SKM-1 treated with dmso at 0.1 percent for 144 hours (cell line): ENCODE measurements around the gene MAN2B2.

Experiments
- DNase-seq: peaks from one replicate; lab custom pipeline; 2025; ENCODE audit not compliant: unreplicated experiment; lab: John Stamatoyannopoulos, UW

The MAN2B2 gene

DNA sequence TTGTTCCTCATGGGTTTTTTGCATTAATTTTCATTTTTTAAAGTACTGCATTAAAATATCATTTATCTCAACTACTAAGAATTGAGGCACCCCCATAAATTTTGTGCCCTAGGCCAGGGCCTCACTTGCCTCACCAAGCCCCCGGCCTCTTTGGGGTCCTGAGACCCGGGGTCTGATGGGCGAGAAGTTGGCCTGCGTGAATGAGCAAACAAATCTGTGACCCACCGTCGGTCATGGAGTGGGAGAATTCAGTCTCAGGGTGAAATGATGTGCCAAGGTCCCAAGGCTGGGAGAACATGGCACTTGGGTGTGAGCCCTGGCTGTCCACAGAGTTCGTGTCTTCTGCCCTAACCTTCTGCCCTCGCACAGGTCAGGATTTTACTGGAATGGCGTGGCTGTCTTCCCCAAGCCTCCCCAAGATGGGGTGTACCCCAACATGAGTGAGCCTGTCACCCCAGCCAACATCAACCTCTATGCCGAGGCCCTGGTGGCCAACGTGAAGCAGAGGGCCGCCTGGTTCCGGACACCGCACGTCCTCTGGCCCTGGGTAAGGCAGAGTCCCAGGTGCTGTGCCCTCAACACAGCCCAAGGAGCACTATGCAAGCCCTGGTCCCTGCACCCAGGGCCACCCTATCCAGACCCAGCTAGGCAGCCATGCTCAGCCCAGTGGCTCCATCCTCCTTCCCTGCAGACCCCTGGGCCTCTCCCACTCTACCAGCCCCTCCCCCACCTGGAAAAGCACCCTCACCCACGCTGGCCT is 18.0 kb downstream of the MAN2B2 start:
- DNase-seq: no peak

DNA sequence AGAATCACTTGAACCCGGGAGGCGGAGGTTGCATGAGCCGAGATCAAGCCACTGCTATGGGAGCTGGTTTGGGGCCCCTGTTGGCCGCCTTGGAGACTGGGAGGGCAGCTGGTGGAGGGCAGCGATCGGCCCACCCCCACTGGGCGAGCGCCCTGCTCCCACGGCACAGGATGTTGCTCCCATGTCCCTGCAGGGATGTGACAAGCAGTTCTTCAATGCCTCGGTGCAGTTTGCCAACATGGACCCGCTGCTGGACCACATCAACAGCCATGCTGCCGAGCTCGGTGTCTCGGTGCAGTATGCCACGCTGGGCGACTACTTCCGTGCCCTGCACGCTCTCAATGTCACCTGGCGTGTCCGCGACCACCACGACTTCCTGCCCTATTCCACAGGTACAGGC is 19.4 kb downstream of the MAN2B2 start:
- DNase-seq: no peak

DNA sequence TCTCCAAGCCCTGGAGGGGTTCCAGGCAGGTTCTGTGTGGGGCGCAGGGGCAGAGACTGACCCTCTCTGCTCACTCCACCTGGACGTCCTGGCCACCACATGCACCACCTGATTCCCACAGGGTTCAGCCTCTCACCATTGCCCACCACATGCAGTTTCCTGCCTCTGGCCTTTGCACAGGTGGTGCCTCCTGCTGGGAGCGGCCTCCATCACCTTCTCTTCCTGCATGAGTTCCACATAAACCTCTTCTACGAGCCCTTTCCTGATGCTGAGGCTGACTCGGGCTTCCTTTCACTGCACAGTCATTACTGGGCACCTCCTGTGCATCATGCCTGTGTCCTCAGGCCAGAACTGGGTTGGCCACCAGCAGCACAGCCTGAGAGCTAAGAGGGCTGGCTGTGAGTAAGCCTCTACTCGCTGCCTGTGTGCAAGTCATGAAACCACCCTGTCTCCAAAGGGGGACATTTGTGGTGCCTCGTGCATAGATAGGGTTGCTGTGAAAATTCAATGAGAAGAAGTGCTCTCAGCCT is 19.9 kb downstream of the MAN2B2 start:
- no peak for DNase-seq

DNA sequence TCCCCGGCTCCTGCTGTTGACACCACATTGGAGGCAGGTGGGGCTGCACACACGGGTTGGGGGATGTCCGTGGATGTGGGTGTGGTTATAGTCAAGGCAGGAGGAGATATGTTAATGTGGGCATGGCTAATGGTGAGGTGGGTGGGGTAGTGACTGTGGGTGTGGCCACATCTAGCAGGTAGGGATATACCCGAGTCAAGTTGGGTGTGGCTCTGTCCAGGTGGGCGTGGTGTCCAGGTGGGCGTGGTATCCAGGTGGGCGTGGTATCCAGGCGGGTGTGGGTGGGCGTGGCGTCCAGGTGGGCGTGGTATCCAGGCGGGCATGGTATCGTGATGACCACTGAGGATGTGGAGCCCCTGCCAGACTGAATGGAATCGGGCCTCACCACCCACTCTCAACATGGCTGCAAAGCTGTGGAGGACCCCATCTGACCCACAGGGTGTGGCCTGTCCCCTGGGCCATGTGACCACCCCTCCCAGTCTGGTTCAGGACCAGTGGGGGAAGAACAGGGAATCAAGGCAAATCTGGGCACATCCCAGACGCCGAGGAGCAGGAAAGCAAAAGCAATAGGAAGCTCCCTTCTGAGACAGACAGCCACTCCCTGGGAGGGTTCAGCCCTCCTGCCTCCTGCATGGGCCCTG is 21.0 kb downstream of the MAN2B2 start:
- DNase-seq: no peak

DNA sequence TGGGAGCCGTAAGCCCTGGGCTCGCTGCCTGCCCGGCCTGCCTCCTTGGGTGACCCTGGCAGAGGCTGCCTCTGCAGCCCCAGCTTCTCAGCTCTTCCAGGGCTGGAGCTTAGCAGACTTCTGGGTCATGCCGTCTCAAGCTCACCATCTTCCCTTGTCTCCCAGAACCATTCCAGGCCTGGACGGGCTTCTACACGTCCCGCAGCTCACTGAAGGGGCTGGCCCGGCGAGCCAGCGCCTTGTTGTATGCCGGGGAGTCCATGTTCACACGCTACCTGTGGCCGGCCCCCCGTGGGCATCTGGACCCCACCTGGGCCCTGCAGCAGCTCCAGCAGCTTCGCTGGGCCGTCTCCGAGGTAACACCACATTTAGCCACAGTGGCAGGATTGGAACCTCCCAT is 22.0 kb downstream of the MAN2B2 start:
- no peak for DNase-seq

DNA sequence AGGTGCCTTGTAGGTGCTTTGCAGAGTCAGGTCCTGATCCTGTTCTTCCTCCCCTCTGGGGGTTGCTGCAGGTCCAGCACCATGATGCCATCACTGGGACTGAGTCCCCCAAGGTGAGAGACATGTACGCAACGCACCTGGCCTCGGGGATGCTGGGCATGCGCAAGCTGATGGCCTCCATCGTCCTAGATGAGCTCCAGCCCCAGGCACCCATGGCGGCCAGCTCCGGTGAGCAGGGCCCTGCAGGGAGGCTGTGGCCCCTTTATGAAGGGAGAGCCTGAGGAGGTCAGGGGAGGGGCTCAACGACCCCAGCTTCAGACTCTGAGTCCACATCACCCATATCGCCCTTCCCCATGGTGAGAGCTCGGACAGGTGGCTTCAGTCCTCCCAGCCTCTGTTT is 23.1 kb downstream of the MAN2B2 start:
- no peak for DNase-seq

DNA sequence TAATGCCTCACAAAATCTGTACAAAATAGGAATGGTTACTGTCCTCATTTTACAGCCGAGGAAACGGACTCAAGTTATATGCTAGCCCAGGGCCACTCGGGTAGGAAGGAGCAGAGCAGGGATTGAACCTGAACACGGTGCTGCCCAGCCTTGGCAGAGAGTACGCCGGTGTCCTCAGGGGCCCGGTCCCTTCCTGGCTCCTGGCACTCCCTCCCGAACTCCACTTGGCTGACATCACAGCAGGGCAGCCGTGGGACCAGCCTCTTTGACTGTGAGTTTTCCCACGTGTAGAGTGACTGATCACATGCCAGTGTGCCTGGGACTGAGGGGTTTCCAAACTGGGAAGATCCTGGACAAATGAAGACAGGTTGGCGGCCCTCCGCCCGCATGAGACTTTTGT is 23.7 kb downstream of the MAN2B2 start:
- no peak for DNase-seq

DNA sequence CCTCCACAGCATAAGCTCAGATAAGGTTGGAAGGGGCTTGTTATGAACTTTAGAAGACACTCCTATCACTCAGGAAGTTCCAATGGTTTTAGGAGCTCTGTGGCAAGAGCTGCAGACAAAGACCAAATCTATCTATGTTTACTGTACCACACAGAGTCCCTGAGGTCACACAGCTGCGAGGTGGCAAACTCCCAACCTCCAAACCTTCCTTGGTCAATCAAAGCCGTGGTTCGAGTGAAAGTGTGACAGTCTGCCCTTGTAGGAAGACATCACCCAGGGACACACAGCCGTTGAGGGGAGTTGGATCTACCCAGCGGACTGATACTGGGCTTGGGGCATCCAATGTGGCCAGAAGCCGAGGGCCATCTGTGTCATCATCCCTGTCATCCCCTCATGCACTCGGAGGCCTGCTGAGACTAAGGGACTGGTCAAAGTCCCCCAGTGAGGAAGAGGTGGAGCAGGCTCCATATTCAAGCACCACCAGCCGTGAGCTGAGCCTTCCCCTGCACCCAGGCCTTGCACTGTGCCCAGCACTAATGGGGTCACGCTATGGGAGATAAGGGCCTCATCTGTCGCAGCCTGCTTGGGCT is 26.8 kb downstream of the MAN2B2 start:
- no peak for DNase-seq

DNA sequence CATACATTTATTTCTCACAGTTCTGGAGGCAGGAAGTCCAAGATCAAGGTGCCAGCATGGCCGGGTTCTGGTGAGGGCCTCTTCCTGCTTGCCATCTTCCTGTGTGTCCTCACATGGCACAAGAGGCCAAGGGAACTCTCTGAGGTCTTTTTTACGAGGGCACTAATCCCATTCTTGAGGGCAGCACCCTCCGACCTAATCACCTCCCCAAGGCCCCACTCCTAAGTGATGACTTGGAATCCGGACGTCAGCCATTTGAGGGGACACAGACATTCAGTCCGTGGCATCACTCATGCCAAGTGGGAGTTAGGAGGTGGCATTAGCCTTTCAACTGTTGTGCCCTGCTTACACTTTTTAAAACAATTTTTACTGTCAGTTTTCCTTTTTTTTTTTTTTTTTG is 27.3 kb downstream of the MAN2B2 start:
- no peak for DNase-seq

DNA sequence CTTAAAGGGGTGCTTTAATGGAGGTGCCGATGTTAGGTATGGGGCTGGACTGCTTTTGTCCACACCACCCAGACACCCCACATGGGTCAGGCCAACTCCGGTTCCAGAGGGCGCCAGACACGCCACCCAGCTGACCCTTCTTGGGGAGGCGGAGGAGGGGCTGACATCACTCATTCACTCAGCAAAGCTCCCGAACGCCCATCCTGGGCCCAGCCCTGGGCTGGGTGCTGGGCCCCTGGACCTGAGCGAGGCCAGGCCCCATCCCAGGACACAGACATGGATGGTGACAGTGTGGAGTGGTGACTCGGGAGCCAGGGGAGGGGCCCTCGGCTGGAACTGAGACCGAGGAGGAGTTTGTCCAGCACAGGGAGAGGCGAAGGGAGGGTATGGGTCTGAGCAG is 28.1 kb downstream of the MAN2B2 start:
- DNase-seq: no peak

DNA sequence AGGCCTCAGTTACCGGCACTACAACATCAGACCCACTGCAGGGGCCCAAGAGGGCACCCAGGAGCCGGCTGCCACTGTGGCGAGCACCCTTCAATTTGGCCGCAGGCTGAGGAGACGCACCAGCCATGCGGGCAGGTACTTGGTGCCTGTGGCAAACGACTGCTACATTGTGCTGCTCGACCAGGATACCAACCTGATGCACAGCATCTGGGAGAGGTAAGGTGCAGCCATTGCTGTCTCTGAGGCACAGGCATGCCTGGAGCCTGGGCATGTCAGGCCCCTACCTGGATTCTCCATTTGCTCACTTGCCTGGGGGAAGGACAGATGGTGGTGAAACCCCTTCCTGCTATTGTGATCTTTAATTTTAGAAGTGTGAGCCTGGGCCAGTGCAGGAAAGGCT is 30.1 kb downstream of the MAN2B2 start:
- DNase-seq: no peak

DNA sequence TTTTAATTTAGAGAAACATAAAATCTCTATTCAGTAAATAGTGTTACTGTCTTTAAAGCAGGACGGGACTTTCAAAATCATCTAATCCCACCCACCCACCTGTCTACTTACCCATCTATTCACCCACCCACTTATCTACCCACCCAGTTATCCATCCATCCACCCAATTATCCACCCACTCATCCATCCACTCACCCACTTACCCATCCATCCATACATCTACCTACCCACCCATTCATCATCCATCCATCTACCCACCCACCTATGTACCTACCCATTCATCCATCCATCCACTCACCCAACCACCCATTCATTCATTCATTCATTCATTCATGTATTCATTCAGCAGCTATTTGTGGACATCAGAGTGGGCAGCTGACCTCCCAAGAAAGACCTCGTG is 30.6 kb downstream of the MAN2B2 start:
- no peak for DNase-seq

DNA sequence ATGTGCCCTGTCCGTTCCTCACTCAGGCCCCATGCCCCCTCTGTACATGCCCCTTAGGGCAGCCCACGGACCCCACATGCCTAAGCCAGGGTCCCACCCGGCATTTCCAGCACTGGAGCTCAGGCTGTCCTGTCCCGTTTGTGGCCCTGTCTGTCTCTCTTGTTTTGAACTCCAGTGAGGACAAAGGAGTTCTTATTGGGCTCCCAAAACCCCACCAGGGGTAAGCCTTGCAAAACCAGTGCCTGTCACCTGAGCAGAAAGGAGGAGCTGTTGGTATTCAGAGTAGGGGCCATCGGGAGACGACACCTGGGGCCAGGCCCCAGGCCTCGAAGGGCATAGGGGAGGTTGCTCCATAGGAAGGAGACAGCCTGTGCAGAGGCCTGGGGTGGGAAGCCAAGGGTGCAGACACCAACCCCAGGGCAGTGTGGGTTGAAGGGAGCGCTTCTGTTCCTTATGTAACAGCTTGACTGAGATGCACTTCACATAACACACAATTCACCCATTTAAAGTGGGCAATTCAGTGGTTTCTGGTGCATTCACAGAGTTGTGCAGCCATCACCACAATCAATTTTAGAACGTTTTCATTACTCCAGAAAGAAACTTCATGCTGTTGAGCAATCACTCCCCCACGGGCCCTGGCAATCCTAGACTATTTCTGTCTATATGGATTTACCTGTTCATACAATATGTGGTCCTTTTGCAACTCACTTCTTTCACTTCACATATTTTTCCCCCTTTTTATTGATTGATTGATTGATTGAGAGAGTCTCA is 31.7 kb downstream of the MAN2B2 start:
- DNase-seq: no peak

DNA sequence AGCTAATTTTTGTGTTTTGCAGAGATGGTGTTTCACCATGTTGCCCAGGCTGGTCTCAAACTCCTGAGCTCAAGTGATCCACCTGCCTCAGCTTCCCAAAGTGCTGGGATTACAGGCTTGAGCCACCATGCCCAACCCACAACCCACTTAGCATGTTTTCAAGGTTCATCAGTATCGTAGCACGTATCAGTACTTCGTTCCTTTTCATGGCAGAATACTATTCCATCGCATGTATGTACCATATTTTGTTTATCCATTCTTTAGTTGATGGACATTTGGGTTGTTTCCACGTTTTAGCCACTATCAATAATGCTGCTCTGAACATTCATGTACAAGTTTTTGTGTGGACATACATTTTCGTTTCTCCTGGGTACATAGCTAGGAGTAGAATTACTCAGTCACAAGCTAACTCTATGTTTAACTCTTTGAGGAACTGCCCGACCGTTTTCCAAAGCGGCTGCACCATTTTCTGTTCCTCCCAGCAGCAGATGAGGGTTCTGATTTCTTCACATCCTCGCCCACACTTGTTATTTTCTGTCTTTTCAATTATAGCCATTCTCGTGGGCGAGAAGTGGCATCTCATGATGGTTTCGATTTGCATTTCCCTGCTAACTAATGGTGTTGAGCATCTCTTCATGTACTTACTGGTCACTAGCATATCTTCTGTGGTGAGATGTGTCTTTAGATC is 32.5 kb downstream of the MAN2B2 start:
- DNase-seq: no peak

DNA sequence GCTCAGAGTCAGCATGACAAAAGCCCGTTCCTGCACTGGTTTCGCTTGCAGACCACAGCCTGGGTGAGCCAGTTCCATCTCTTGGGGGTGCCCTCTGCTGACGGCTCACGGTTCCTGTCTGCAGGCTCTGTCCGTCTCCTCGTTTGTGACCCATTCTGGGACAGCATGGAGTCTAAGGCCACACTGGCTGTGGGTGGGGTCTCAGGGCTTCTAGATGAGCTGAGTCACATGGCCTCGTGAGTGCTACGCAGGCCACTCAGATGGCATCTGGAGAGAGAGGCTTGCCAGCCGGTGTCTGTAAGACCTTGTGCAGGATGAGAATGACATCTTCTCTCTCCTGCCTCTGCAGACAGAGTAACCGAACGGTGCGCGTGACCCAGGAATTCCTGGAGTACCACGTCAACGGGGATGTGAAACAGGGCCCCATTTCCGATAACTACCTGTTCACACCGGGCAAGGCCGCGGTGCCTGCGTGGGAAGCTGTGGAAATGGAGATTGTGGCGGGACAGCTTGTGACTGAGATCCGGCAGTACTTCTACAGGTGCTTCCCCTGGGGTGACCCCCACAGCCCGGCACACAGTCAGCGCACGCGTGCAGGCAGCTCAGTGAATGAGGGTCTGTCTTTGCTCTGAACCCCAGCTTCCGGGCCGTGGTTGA is 33.9 kb downstream of the MAN2B2 start:
- no peak for DNase-seq

DNA sequence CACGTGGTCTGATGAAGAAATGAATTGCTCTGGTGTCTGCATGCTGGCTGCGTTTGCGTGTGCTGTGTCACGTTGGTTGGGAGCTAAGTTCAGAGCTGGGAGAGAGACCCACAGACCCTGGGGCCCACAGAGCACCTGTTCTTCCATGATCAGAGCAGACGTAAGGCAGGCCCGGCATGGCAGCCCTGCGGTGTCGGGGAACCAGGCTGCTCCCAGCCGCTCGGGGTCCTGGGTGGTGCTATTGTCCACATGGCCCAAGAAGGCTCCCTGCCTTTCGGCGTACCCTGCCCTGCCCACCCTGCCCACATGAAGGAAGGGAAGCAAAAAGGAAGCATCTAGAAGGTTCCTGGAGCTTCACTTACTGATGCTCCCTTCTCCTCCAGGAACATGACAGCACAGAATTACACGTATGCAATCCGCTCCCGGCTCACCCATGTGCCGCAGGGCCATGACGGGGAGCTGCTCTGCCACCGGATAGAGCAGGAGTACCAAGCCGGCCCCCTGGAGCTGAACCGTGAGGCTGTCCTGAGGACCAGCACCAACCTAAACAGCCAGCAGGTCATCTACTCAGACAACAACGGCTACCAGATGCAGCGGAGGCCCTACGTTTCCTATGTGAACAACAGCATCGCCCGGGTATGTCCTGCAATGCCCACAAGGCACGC is 34.6 kb downstream of the MAN2B2 start:
- no peak for DNase-seq

DNA sequence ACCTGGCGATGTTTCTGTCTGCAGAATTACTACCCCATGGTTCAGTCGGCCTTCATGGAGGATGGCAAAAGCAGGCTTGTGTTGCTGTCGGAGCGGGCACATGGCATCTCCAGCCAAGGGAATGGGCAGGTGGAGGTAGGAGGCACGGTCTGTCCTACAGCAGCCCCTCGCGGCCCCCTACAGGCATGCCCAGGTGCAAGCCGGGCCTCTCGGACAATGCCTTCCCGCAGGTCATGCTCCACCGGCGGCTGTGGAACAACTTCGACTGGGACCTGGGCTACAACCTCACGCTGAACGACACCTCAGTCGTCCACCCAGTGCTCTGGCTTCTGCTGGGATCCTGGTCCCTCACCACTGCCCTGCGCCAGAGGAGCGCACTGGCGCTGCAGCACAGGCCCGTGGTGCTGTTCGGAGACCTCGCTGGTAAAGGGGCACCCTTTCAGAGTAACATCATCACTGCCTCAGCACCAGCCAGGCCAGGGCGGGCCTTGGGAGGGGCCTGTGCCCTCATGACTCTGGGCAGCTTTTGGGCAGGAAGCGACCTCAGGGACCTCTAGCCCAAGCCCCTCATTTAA is 36.0 kb downstream of the MAN2B2 start:
- no peak for DNase-seq

DNA sequence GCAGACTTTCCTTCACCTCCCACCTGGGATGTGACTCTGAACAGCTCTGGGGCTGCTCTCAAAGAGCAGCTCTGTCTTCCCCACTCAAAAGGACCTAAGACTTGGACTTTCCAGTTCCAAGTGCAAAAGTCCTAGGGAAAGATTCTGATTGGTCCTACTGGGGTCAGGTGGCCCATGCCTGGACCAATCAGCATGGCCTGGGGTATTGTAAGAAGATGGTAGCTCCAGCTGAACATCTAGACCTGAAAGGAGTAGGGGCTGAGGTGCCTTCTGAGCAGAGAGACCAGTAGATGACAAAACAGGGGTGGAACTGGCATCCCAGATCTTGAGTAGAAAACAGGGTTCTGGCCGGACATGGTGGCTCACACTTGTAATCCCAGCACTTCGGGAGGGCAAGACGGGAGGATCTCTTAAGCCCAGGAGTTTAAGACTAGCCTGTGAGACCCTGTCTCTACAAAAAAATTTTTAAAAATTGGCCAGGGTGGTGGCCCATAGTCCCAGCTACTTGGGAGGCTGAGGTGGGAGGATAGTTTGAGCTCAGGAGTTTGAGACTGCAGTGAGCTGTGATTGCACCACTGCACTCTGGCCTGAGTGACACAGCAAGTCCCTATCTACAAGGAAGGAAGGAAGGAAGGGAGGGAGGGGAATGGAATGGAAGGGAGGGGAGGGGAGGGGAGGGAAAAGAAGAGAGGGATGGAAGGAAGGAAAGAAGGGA is 38.1 kb downstream of the MAN2B2 start:
- no peak for DNase-seq
